ENCODE data around the gene CCDC12.

DNA sequence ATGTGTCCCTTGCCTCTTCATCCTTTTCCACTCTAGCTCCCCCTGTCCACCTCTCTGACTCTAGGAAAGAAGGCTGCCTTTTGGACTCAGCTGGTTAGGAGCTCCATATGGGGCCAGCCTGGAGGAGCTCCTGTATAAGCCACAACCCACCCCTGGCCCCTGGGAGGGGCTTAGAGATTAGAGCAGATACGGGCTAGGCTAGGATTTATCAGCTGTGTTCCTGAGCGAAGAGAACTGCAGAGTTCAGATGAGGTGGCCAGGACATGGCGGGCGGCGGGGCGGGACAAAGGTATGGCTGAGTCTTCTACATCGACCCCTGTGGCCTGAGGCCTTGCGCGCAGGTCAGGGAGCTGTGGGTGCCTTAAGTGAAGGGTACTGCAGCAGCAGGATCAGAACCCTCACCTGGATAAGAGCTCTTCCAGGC is 10.8 kb upstream of the CCDC12 start:
- TF ChIP-seq TCF12 (IDR thresholded peaks at IDR 0.05) (no peak), TCF12 (CRISPR knock-in tag; IDR thresholded peaks at IDR 0.05) (no peak), POLR2AphosphoS5 (IDR thresholded peaks at IDR 0.05; ENCODE audit: low read depth, low read length) (no peak), AFF4 (CRISPR knock-in tag; IDR thresholded peaks at IDR 0.05) (no peak), REST (IDR thresholded peaks at IDR 0.05; ENCODE audit: borderline replicate concordance in 1 of 2, low read depth in 1 of 2, low read length in 2 of 2) (no peak), ATF1 (CRISPR knock-in tag; IDR thresholded peaks at IDR 0.05) (no peak), TMF1 (CRISPR knock-in tag; IDR thresholded peaks at IDR 0.05; ENCODE audit: low read depth) (no peak), PRDM10 (CRISPR knock-in tag; IDR thresholded peaks at IDR 0.05; ENCODE audit: low read depth) (no peak), NPAS2 (CRISPR knock-in tag; IDR thresholded peaks at IDR 0.05; ENCODE audit: borderline replicate concordance) (no peak), HNRNPK (IDR thresholded peaks at IDR 0.05; ENCODE audit: low read depth, low read length, poor library complexity, severe bottlenecking) (no peak)
